ENCODE data around the gene CTNNA3.

The CTNNA3 gene

DNA sequence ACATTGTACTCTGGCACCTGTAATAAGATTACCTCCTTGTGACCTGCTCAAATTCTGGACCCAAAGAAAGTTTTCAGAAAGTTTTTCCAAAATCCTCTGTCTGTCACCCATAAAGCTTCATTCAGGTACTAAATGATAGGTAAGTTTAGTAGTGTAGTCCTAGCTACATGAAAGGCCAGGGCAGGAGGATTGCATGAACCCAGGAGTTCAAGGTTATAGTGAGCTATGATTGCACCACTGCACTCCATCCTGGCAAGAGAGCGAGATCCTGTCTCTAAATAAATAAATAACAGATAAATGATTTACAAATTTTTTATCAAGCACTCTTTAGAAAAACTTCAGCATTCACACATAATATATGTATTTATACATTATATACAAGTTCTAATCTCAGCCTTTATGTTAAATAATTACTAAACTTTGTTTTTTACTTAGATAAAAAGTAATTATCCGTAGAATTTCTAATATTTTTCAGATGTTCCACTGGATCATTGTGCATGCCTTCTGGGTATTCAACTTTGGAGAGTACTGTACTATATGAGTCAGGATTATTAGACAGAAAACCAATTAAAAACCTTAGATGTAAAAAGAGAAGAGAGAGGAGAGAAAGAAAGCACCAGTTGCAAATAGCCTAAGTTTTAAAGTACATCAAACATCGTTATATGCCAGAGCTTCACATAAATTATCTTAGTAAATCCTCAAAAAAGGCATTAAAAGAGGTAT, 407.1 kb downstream of the CTNNA3 start:
- TF ChIP-seq CTCF (IDR thresholded peaks at IDR 0.05; ENCODE audit: low read depth, low read length): no peak
- H3K4me3 ChIP-seq (ENCODE audit: low read depth, low read length): no peak overlapping the region

DNA sequence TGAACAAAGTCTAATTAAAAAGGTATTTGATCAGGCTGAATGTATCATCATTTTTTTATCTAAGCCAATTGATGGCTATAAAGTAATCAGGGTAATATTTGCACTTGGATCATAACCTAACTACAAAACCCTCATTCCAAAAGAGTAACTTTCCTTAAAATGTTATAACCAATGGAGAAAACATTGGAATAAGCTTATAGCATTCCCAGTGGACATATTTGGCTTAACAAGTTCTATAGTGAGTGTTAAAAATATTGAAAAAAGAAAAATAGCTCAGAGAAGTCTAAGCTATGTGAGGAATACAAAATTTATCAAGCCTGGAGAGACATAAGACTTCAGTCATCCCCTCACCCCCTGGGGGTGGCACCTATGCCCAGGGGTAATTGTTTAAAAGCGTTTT, 411.4 kb downstream of the CTNNA3 start:
- no peak for TF ChIP-seq CTCF (IDR thresholded peaks at IDR 0.05; ENCODE audit: low read depth, low read length)
- H3K4me3 ChIP-seq (ENCODE audit: low read depth, low read length): no peak overlapping the region

- H3K4me3 ChIP-seq (ENCODE audit: low read depth, low read length): no peak overlapping the region
- TF ChIP-seq CTCF (IDR thresholded peaks at IDR 0.05; ENCODE audit: low read depth, low read length): no peak
These were observed 413.1 kb downstream of the CTNNA3 start for GRCh38 chr10:67282871-67283270.

DNA sequence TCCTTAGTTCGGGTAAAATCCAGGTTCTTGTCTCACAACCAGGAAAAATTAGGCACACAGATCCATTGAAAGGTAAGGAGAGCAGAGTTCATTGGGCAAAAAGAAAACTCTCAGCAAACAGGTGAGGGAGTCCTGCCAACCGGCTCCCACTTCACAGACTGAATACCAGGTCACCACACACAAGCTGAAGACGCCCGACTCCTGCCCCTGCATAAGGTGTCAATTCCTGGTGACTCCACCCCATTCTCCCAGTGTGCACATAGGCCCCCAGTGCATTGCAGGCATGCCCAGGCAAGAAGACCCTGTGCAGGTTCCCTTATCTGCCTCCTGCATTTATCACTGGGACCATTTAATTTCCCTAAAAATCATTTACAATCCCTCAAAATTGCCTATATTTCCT, 415.6 kb downstream of the CTNNA3 start:
- H3K4me3 ChIP-seq (ENCODE audit: low read depth, low read length): no peak overlapping the region
- no peak for TF ChIP-seq CTCF (IDR thresholded peaks at IDR 0.05; ENCODE audit: low read depth, low read length)

- no peak for TF ChIP-seq CTCF (IDR thresholded peaks at IDR 0.05; ENCODE audit: low read depth, low read length)
- no peak overlapping the region for H3K4me3 ChIP-seq (ENCODE audit: low read depth, low read length)
These were observed 418.6 kb downstream of the CTNNA3 start for GRCh38 chr10:67277402-67277801.

- H3K4me3 ChIP-seq (ENCODE audit: low read depth, low read length): no peak overlapping the region
- TF ChIP-seq CTCF (IDR thresholded peaks at IDR 0.05; ENCODE audit: low read depth, low read length): no peak
These were observed 426.2 kb downstream of the CTNNA3 start for GRCh38 chr10:67269828-67270227.

GRCh38 chr10:67268146-67268545, 427.8 kb downstream of the CTNNA3 start:
- no peak overlapping the region for H3K4me3 ChIP-seq (ENCODE audit: low read depth, low read length)
- no peak for TF ChIP-seq CTCF (IDR thresholded peaks at IDR 0.05; ENCODE audit: low read depth, low read length)
